ENCODE results near the gene SLIT3. TPM values are rescaled to one million over a fixed set of nuclear protein-coding genes. Genes with fewer than 3 reads are reported as not detected.

Gene SLIT3
- total RNA-seq, 2 donors from 2014 or later: 6.6 to 6.7 TPM

DNA sequence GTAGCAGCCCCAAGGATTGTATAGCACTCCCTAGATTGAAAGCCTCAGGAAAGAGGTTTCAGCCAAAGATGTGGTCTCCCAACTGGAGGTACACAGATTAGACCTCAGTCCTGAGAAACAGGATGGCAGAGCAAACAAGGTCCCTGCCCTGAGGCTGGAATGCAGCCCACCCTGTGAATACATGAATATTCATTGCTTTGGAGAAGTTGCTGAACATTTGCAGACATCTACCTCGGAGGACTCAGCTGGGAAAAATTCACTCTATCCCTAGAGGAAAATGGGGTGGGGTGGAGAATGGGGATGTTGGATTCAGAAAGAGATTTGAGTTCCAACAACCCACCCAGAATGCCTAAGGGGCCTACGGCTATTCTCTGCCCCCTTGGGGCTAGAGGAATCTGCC, 129.4 kb downstream of the SLIT3 start:
- DNase-seq: no peak
- H3K27me3 ChIP-seq: no peaks in the 10 kb centered on the region
- intact Hi-C loops (cut with DNase I): no loop called here
- 56 to 66% methylated on average over 2 of the region's 2 CpGs for WGBS, 2 donors
- no peak overlapping the region for H3K4me3 ChIP-seq
- no peak for ATAC-seq
- no peaks in the 10 kb centered on the region for H3K4me1 ChIP-seq
- no peak overlapping the region for H3K27ac ChIP-seq
- H3K36me3 ChIP-seq (replicated peaks in 1 of 2; ENCODE audit: insufficient read depth in 1 of 2, low read depth in 2 of 2): no peaks in the 10 kb centered on the region
- no peak for TF ChIP-seq POLR2A (IDR thresholded peaks at IDR 0.05)
- TF ChIP-seq, protein P1, sequence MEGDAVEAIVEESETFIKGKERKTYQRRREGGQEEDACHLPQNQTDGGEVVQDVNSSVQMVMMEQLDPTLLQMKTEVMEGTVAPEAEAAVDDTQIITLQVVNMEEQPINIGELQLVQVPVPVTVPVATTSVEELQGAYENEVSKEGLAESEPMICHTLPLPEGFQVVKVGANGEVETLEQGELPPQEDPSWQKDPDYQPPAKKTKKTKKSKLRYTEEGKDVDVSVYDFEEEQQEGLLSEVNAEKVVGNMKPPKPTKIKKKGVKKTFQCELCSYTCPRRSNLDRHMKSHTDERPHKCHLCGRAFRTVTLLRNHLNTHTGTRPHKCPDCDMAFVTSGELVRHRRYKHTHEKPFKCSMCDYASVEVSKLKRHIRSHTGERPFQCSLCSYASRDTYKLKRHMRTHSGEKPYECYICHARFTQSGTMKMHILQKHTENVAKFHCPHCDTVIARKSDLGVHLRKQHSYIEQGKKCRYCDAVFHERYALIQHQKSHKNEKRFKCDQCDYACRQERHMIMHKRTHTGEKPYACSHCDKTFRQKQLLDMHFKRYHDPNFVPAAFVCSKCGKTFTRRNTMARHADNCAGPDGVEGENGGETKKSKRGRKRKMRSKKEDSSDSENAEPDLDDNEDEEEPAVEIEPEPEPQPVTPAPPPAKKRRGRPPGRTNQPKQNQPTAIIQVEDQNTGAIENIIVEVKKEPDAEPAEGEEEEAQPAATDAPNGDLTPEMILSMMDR (IDR thresholded peaks at IDR 0.05): no peak
- H3K9me3 ChIP-seq: no peaks in the 10 kb centered on the region

DNA sequence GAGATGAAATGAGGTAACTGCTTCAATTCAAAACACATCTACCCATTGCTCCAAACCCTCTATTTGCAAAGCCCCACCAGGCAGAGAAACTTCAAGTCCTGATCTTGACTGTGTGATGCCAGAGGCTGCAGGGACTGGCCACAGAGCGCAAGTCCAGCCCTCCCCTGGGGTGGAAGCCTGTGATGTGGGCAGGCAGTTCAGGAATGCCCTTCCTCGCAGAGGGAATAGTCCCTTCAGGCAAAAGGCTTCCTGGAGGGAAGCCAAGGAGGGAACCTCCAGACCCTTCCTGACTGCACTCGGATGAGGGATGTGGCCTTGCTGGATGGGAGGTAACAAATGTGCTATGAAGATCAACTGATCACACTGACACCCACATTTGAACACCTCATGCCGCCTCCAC, 131.2 kb downstream of the SLIT3 start:
- intact Hi-C loops (cut with DNase I): no loop called here
- ATAC-seq (no peak), DNase-seq (no peak)
- Histone ChIP-seq H3K9me3 (no peaks in the 10 kb centered on the region), H3K4me1 (peaks cover 2% of the 10 kb centered on the region), H3K27ac (no peak overlapping the region), H3K36me3 (replicated peaks in 1 of 2; ENCODE audit: insufficient read depth in 1 of 2, low read depth in 2 of 2) (no peaks in the 10 kb centered on the region), H3K27me3 (no peaks in the 10 kb centered on the region), H3K4me3 (no peak overlapping the region)
- TF ChIP-seq, protein P1 (IDR thresholded peaks at IDR 0.05): no peak
- TF ChIP-seq POLR2A (IDR thresholded peaks at IDR 0.05): no peak
- WGBS, 2 donors: 74 to 88% methylated on average over 3 to 4 of the region's 4 CpGs

DNA sequence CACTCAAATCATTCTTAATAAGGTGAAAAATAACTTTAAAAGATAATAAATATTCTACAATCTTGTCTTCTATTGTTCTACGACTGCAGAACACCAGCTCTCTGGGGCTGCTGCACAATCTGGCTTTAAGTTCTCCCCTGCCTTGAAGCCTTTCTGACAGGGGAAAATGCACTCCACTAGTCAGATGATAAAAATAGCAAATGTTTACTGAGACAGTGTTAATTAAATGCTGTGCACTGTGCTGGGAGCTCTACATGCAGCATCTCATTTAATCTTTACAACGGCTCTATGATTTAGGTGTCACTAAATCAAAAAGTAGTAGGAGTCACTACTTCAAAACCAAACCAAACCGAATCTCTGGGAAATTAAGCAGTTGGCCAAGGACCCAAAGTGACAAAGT, 132.7 kb downstream of the SLIT3 start:
- no peak overlapping the region for H3K27ac ChIP-seq
- no peaks in the 10 kb centered on the region for H3K27me3 ChIP-seq
- H3K4me3 ChIP-seq: no peak overlapping the region
- DNase-seq (no peak), ATAC-seq (no peak)
- H3K9me3 ChIP-seq: no peaks in the 10 kb centered on the region
- peaks cover 10% of the 10 kb centered on the region for H3K4me1 ChIP-seq
- 53 to 56% methylated on average over 3 of the region's 3 CpGs for WGBS, 2 donors
- intact Hi-C loops (cut with DNase I): no loop called here
- H3K36me3 ChIP-seq (replicated peaks in 1 of 2; ENCODE audit: insufficient read depth in 1 of 2, low read depth in 2 of 2): no peaks in the 10 kb centered on the region
- TF ChIP-seq POLR2A (IDR thresholded peaks at IDR 0.05): no peak
- TF ChIP-seq, protein P1 (IDR thresholded peaks at IDR 0.05): no peak

DNA sequence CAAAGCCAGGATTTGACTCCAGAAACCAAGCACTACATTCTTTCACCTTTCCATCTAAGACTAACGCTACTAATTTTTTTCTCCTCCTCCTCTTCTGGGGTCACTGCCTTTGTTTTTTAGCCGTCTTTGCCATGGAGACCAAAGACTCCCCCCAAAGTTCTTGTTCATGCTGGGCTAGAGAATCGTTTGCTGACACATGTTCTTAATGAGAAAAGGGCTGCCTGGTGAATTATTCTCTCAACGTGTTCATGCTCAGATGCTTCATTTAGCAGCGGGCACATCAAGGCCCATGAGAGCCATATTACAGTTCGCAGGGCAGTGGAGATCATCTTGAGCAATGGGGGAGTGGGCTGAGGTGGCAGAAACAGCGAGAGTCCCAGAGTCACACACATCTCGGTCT, 134.9 kb downstream of the SLIT3 start:
- 72 to 73% methylated on average over 8 of the region's 8 CpGs for WGBS, 2 donors
- no peak for TF ChIP-seq POLR2A (IDR thresholded peaks at IDR 0.05)
- TF ChIP-seq, protein P1 (IDR thresholded peaks at IDR 0.05): no peak
- no peak overlapping the region for H3K27ac ChIP-seq

DNA sequence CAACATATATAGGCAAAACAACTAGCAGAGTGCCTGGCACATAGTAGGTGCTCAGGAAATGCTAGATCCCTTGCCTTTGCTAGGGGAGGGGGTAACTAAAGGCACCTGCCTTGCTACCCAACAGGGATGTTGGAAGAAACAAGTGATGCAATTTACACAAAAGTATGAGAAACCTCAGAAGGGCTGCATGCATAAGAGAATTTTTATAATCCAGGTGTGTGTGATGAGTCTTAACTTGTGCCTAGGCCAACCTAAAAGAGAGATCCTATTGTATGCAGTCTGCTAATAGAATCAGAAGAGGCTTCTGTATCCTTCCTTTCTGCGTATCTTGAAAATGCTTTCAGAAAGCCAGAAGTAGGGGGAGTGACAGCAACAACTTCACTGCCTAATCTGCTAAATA, 135.9 kb downstream of the SLIT3 start:
- no peaks in the 10 kb centered on the region for H3K27me3 ChIP-seq
- H3K36me3 ChIP-seq (replicated peaks in 1 of 2; ENCODE audit: insufficient read depth in 1 of 2, low read depth in 2 of 2): no peaks in the 10 kb centered on the region
- intact Hi-C loops (cut with DNase I): no loop called here
- peak overlapping the region in 1 of 4 donors; percentile 39 for H3K27ac ChIP-seq
- peaks cover 20% of the 10 kb centered on the region for H3K4me1 ChIP-seq
- 86 to 93% methylated on average over 1 of the region's 1 CpG for WGBS, 2 donors
- H3K9me3 ChIP-seq: no peaks in the 10 kb centered on the region
- DNase-seq: no peak
- TF ChIP-seq, protein P1 (IDR thresholded peaks at IDR 0.05): no peak
- TF ChIP-seq POLR2A (IDR thresholded peaks at IDR 0.05): no peak
- no peak for ATAC-seq
- H3K4me3 ChIP-seq: no peak overlapping the region

More for the DNA sequence above, 134.9 kb downstream of the SLIT3 start:
- no peaks in the 10 kb centered on the region for H3K27me3 ChIP-seq
- ATAC-seq (no peak), DNase-seq (no peak)
- no peak overlapping the region for H3K4me3 ChIP-seq
- peaks cover 17% of the 10 kb centered on the region for H3K4me1 ChIP-seq
- no peaks in the 10 kb centered on the region for H3K36me3 ChIP-seq (replicated peaks in 1 of 2; ENCODE audit: insufficient read depth in 1 of 2, low read depth in 2 of 2)
- no peaks in the 10 kb centered on the region for H3K9me3 ChIP-seq
- intact Hi-C loops (cut with DNase I): no loop called here
